CD4-positive, alpha-beta T cell treated with Interleukin-6 for 4 hours (primary cell): ENCODE data around the gene FBH1.
"Not testable (repeated sequence)": the region's sequence is repeated elsewhere in the genome, so short reads cannot be mapped to it uniquely, and the experiment has no call there.

Source experiments
- DNase-seq: peaks from one replicate; pipeline ENCODE4 v3.0.0-alpha.2; 2020; ENCODE audit warnings: mixed read lengths

The FBH1 gene

GRCh38 chr10:5889624-5890451 is at the start of gene FBH1, which contains the start of gene ANKRD16:
TSS of gene FBH1 (plus strand) at chr10:5890243. CDS start at chr10:5890346, 103 bp downstream.
TSS of gene ANKRD16 (minus strand) at chr10:5889893. CDS start at chr10:5889354, 539 bp downstream.
- DNase-seq = peak; percentile 98

DNA sequence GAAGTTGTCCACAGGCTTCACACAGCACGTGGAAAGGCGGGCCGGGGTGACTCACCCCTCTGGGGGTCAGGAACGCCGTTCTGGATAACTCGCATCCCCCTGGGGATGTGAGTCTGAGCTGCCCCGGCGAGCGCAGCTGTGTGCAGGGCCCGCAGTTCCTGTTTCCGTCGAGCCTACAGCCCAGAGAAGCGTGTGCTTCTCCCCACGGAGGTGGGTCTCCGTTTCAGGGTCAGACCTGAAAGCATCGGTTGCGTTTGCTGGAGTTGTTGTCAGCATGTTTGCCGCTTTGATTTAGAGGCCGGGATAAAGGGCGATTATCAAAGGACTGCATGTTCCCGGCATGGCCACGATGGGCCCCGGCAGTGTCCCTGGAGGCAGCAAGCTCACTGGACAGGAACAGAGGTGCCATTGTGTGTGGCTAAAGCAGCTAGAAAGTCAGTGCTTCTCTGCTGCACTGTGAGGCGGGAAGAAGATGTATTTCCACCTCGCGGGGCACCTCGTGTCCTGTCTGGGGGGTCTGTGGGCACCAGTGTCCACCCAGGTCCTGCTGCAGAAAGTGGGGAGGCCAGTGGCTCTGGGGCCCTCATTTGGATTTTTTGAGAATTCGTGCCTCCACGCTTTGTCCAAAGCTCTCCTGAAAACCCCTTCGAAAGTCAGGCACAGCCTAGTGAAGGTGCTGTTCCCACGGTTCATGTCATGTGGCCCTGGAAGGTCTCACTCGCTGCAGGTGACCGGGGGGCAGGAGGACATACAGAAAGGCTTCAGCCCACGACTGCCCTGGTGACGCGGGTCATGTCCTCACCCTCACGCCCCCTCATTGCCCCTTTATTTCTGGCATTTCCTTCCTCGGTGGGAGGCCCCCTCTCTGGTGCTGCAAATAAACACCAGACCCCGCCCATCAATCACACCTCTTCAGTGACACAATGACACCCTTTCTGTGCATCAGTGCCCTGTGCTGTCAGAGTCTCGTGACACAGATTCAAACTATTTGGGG is 49.4 kb upstream of the FBH1 start:
- no peak for DNase-seq

- DNase-seq = no peak
Measured at GRCh38 chr10:5841965-5842364, 48.1 kb upstream of the FBH1 start.

- DNase-seq = no peak
Measured at GRCh38 chr10:5843686-5844344, 46.2 kb upstream of the FBH1 start.

- no peak for DNase-seq
Measured at GRCh38 chr10:5844345-5845055, 45.5 kb upstream of the FBH1 start.

DNA sequence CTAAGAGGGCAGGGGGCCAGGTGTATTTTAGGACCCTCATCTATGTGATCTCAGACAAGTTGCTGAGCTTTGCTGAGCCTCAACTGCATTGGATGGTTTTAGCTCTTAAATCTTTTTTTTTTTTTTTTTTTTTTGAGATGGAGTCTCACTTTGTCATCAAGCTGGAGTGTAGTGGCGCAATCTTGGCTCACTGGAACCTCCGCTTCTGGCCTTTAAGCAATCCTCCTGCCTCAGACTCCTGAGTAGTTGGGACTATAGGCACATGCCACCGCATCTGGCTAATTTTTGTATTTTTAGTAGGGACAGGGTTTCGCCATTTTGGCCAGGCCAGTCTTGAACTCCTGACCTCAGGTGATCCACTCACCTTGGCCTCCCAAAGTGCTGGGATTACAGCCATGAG is 43.4 kb upstream of the FBH1 start:
- not testable (repeated sequence) for DNase-seq

- no peak for DNase-seq
Measured at GRCh38 chr10:5854131-5854475, 35.9 kb upstream of the FBH1 start.

- no peak for DNase-seq
Measured at GRCh38 chr10:5855979-5856700, 33.9 kb upstream of the FBH1 start.

DNA sequence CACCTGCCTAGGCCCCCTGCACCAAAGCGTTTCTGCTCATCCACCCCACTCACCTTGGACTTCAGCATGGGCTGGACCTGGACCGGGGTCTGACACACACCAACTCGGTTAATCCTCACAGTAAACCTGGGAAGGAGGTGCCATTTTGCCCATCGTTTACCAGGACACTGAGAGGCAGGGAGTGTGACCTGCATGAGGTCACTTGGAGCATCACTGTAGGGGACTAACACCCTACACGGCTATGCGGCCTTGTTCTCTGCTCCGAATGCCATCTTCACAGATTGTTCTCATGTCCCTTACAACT is 33.4 kb upstream of the FBH1 start:
- DNase-seq = no peak

DNA sequence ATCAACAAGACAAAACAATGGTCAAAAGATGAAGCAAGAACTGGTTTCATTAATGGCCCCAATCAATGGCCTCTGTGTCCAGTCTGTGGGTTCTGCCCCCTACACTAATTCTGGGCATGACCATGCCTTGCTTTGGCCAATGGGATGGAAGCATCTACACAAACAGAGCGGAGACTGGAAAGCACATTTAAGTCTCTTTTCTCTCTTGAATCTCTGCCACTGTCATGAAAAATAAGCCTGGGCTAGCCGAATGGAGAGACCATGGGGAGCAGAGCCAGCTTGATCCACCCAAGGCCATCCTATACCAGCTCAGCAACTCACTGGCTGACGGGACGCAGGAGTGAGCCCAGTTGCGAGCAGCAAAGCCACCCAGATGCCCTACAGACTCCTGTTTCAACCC is 31.2 kb upstream of the FBH1 start:
- DNase-seq = no peak

- no peak for DNase-seq
Measured at GRCh38 chr10:5860066-5860465, 30.0 kb upstream of the FBH1 start.

DNA sequence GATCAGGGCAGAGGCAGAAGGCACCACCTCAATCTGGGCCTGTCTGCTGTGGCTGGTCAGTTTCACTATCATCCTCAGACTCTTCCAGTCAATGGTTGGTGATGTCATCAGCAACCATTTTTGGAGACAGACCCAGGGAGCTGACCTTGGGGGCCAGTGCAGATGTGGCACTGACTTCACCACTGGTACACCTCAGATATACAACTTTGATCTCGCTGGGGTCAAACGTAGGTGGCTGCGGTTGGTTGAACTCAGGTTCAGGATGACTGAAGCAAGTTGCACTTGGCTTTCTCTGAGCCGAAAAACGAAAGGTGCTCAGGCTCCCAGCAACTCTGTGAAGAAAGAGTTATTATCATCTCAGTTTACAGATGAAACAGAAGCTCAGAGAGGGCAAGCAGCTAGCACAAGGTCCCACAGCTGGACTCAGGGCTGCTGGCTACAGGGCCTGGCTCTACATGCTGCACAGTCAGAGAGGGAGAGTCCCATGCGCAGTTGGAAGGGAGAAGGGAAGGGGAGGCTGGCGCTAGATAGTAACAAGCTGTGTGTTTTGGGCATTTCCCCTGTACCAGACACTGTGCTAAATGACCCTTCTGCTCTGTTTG is 27.6 kb upstream of the FBH1 start:
- no peak for DNase-seq

GRCh38 chr10:5862981-5863685 is 26.9 kb upstream of the FBH1 start:
- DNase-seq = not testable (repeated sequence)

DNA sequence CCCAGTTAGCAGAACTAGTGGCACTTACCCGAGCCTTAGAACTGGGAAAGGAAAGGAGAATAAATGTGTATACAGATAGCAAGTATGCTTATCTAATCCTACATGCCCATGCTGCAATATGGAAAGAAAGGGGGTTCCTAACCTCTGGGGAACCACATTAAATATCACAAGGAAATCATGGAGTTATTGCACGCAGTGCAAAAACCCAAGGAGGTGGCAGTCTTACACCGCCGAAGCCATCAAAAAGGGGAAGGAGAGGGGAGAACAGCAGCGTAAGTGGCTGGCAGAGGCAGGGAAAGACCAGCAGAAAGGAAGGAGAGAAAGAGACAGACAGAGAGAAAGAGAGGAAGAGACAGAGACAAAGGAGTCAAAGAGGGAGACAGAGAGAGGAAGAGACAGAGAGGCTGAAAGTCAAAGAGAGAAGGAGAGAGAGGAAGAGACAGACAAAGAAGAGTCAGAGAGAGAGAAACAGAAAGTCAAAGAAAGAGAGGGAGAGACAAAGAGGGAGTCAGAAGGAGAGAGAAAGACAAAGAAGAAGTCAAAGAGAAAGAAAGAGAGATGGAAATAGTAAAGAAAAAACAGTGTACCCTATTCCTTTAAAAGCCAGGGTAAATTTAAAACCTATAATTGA is 23.5 kb upstream of the FBH1 start:
- DNase-seq = not testable (repeated sequence)

DNA sequence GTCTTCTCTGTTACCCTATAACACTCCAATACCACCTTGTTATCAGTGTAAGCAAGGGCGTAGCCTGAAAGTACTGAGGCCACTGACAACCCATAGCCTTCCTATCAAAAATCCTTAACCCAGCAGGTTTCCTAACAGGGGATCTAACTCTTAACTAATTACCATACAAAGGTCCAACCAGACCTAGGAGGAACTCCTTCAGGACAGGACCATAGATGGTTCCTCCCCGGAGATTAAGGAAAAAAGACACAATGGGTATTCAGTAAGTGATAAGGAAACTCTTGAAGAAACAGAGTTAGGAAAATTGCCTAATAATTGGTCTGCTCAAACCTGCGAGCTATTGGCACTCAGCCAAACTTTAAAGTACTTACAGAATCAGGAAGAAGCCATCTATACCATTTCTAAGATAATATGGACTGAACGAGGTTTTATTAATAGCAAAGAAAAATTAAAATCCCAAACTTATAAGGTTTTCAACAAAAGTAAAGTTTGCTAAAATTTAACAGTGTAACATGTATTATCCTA is 22.9 kb upstream of the FBH1 start:
- not testable (repeated sequence) for DNase-seq

DNA sequence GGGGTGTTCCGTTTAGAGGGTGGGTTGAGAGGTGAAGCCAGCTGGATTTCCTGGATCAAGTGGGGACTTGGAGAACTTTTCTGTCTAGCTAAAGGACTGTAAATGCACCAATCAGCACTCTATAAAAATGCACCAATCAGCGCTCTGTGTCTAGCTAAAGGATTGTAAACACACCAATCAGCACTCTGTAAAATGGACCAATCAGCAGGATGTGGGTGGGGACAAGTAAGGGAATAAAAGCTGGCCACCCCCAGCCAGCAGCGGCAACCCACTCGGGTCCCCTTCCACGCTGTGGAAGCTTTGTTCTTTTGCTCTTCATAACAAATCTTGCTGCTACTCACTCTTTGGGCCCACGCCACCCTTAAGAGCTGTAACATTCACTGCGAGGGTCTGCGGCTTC is 21.7 kb upstream of the FBH1 start:
- not testable (repeated sequence) for DNase-seq

DNA sequence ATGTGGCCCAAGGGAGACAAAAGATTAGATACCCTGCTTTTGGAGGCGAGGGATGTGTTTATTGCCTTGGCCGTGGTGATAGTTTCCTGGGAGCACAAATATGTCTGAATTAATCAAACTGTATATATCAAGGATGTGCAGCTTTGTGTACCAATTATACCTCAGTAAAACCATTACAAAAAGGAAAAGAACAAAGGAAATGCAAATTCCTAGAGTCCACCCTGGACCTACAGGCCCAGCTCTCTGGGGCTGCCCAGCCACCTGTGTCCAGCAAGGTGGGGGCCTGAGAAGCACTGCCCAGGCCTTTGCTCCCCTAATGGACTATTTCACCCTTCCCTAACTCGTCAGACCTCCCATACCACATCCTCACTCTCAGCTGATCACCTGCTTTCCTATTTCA is 20.9 kb upstream of the FBH1 start:
- no peak for DNase-seq

DNA sequence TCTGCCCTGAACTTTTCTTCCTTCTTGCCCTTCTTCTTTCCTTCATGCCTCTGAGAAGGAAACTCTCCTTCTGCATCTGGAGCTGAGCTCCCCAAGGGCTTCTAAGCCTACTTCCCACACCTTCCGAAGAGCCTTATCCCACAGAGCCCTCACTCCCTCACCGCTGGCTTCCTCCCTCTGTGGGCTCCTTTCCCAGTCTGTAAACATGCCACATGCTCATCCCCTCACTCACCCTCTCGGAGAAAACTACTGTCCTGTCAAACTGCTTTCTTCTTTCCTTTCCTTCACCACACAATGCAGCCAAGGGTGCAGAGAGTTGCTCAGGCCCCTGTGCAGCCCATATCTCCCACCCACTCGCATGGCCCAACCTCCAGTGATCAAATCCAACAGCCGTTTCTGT is 18.4 kb upstream of the FBH1 start:
- no peak for DNase-seq

DNA sequence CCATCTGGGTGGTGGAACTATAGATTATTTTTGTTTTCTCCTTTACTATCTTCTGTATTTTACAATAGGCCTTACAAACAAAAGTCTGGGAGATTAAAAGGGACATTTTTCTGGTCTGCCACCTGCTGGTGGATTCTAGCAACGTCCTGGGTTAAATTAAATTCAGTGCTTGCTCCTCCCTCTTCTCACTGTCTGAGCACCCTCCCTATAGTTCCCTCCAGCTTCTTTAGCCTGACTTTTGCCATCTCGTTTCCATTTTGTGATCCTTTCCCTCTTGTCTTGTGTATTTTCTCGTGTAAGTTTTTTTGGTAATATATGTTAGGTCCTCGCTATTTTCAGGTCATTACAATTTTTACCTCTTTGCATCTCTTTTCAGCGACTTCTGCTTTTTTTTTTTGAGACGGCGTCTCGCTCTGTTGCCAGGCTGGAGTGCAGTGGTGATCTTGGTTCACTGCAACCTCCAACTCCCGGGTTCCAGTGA is 16.5 kb upstream of the FBH1 start:
- peak; percentile 73 for DNase-seq
